HG03175 (cell line): ENCODE results near the gene RCVRN.

ENCODE experiments used
- ATAC-seq: cut with Tn5 transposase; IDR thresholded peaks from one replicate; pipeline ENCODE4 v1.9.1; 2021; ENCODE audit warnings: mild to moderate bottlenecking, moderate library complexity; ENCODE audit not compliant: unreplicated experiment

Gene RCVRN

GRCh38 chr17:9905078-9905415 is at the start of gene RCVRN:
Gene RCVRN (minus strand): TSS chr17:9905271. CDS start chr17:9905180, 91 bp downstream.
- no peak for ATAC-seq

- ATAC-seq, result no peak
These were observed 48.4 kb upstream of the RCVRN start for GRCh38 chr17:9953492-9953891.

DNA sequence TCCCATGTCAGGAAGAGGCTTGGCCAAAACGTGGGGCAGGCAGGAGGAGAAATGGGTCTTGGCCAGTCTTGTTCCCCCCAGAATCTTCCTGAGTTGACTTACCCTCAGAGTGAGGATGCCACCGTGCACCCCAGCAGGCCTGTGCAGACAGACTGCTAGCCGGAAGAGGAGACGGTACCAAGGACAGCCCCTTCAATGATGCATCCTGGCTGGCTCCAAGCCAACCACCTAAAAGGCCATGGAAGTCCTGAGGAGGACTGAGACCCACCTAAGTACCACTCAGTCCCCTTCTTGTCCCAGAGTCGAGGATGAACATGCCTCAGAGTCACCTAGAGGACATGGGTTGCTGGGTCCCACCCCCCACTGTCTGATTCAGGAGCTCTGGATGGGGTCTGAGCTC is 46.7 kb upstream of the RCVRN start:
- ATAC-seq, result no peak

DNA sequence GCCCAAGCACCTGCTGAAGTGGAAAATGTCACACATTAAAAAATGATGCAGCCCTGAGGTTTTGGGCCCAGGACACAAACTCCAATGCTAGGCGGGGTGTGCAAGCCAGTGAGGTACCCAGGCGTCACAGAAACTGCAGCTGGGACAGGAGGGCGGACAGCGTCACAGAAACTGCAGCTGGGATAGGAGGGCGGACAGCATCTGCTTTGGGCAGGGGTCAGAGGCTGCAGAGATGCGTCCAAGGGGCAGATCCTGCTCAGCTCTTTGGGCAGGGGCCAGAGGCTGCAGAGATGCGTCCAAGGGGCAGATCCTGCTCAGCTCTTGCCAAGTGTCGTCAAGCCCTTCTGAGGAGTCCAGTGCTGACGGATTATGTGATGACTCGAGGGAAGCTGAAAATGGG is 43.9 kb upstream of the RCVRN start:
- ATAC-seq, result no peak

- no peak for ATAC-seq
These were observed 39.6 kb upstream of the RCVRN start for GRCh38 chr17:9944704-9945103.

DNA sequence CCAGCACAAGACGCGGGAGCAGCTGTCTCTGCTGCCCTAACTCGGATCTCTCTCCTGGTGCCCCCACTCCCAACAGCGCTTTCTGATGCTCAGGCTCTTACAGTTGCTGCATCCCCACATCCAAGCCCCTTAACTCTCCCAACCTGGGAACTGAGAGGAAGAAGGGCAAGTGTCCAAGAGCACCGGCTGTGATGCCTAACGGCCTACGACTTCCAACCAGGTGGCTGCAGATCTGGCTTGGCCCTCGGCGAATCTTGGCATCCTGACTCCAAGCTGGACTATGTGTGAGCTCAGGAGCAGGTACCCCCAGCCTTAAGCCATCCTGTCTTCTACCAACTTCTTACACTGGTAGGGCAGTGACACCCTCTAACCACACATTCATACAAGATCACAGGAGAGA is 38.3 kb upstream of the RCVRN start:
- no peak for ATAC-seq

DNA sequence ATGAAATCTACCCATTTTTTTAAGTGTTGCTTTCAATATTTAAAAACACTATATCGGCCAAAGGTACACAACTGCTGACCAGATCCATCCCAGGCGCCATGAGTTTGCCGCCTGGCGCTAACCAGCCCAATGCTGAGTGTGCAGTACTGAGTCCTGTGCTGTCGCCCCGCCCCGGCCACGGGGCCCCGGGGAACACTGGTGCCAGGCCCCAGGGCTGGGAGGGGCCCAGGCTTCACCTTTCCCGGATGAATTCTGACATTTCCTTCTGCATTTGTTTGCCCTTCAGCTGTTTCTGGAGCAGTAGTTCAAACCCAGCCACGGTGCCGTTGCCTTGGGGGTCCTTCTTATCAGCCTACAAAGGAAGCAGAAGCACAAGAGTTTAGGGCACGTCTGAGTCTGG is 37.8 kb upstream of the RCVRN start:
- no peak for ATAC-seq

- ATAC-seq, result no peak
These were observed 36.2 kb upstream of the RCVRN start for GRCh38 chr17:9941305-9941704.

DNA sequence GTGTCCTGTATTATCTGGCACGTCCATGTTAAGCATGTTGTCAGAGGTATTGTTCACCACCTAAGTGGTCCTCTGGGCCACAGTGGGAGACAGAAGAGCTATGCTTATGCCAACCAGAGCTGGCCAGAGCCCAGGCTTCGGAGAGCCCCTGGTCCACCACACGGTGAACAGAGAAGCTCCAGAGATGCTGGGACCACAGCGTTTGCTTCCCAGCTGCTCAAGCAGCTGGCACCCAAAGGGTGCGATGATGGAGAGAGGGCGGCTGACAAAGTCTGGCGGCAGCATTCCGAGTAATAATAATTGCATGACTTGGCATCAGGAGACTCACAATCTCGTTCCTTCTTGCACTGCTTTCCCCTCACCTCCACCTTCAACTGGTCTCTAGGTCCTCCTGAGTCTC is 35.8 kb upstream of the RCVRN start:
- ATAC-seq, result no peak

DNA sequence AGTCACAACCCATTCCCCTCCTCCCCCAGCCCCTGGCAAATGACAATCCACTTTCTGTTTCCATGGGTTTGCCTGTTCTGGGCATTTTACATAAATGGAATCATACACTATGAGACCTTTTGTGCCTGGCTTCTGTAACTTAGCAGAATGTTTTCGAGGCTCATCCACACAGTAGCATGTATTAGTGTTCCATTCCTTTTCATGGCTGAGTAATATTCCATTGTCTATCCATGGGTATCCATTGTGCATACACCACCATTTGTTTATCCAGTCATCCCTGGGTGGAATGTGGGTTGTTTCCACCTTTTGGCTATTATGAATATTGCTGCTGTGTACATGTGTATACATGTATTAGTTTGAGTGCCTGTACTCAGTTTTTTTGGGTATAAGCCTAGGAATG is 33.7 kb upstream of the RCVRN start:
- ATAC-seq, result no peak

GRCh38 chr17:9937901-9938300 is 32.8 kb upstream of the RCVRN start:
- ATAC-seq, result no peak

GRCh38 chr17:9937241-9937761 is 32.2 kb upstream of the RCVRN start:
- no peak for ATAC-seq

GRCh38 chr17:9936095-9936494 is 31.0 kb upstream of the RCVRN start:
- no peak for ATAC-seq

- ATAC-seq, result no peak
These were observed 30.3 kb upstream of the RCVRN start for GRCh38 chr17:9935408-9935807.

DNA sequence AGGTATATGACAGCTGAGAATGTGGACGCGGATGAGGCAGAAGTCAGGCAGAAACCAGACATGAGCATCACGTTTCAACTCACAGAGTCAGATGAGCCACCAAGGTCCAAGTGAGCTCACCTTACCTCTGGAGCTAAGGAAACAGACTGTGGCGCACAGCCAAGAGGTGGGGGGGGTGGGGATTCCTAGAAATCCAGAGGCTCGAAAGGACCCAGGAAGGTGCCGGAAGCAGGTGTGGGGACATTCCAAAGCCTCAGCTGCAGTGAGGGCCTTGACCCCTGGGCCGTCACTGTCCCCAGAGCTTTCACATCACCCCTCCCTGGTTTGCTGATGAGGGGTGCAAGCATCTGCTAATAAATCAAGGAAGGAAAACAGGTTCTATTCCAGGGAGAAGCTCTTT is 29.3 kb upstream of the RCVRN start:
- no peak for ATAC-seq

DNA sequence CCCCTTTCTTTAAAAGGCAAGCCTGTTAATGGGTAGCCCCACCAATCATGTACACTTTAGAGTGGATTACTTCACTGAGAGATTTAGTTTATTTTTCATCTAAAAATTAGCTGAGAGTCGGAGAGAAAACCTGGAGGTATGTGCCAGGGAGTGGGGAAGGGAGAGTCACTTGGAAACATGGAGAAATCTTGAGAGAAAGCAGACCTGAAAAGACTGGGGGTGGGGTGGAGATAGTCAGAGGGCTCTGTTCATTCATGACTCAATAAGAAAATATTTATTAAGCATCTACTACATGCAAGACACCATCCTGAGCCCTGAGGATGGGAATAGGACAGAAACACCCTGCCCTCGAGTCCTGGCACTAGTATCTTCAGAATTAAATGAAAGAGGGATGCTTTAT is 27.4 kb upstream of the RCVRN start:
- no peak for ATAC-seq

- no peak for ATAC-seq
These were observed 26.2 kb upstream of the RCVRN start for GRCh38 chr17:9931144-9931741.

DNA sequence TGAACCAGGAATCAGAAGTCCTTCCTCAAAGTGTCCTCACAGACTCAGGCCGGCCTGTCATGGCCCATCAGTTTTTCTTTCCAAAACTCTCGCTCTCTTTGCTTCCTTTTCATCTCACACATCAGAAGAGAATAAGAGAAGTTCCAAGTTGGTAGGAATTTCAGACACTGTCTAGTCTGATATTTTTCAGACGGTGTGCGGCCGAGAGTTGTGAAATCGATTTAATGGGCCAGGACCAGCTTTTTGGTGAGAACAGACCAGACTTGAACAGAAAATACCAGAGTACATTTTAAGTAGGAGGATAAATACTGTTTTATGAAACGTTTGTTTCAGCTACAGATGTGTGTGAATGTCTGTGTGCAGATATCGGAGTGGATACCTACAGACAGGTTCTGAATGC is 24.8 kb upstream of the RCVRN start:
- no peak for ATAC-seq

GRCh38 chr17:9928601-9929333 is 23.7 kb upstream of the RCVRN start:
- ATAC-seq, result no peak

GRCh38 chr17:9926150-9926804 is 21.2 kb upstream of the RCVRN start:
- no peak for ATAC-seq

DNA sequence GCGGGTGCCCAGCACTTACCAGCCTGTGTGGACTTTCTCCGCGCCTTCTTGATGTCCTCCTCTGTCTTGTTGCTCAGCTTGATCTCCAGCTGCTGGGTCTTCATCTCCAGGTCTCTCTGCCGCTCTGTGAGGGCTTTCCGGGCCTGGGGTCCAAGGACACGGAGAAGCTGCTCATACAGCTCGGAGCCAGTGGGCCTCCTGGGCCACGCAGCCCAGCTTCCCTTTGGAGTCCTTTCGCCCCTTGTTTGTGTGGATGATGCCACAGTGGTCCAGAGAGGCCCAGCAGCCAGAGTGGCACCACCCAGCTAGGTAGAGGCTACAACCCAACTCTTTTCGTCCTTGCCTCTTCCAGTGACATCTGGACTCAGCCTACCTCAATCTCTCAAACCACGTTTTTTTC is 20.4 kb upstream of the RCVRN start:
- no peak for ATAC-seq

- no peak for ATAC-seq
These were observed 19.7 kb upstream of the RCVRN start for GRCh38 chr17:9924735-9925191.
